Caki2 (cell line): ENCODE results near the gene TTC38. TPM values are rescaled to one million over a fixed set of nuclear protein-coding genes. Genes with fewer than 3 reads are reported as not detected.
"Not testable (repeated sequence)": the region's sequence is repeated elsewhere in the genome, so short reads cannot be mapped to it uniquely, and the experiment has no call there.

Experiments used
- DNase-seq: peaks from one replicate; pipeline ENCODE4 v3.0.0-alpha.2; 2015; ENCODE audit warnings: low read depth
- in situ Hi-C: cut with HindIII; loops from 2 replicates; pipeline ENCODE4 v1.10.0; 2016; ENCODE audit warnings: low sequenced_read_pairs, low pct_unique_long_range_greater_than_20kb, mixed read lengths
- total RNA-seq: library from RNA; depleted of rRNA; stranded (reverse); fragments of >200 nt; shearing (Covaris generic); gene quantifications from 2 replicates; pipeline ENCODE4 v1.2.3, GENCODE V29; 2014; ENCODE audit warnings: low replicate concordance

Gene TTC38
- total RNA-seq, 1 experiment from 2014 or later: 46.5 TPM

DNA sequence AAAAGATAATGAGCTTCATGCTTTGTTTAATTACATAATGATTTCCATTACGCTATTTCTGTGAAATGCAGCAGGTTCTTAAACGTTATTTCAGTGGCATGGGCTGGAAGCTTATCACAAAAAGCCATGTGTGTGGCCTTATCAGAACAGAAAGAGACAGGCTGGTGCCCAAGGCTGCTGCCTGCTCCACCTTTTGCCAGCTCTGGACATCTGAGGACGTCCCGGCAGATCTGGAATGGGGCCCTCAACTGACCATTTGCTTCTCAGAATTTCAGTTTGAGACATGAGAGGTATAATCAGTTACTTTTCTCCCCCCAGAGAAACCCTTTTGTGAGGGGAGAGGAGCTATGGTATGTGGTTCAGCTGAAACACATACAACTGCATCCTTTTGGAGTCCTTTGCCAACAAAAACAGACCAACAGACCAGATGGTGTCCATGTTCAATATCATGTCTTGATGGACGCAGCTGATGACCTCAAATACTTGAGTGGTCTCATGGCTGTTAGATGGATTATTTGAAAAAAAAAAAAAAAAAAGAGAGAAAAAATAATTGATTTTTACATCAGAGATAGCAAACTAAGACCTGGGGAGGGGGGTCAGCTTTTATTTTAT is 26.3 kb upstream of the TTC38 start:
- in situ Hi-C loops: no loop called here
- DNase-seq: no peak

DNA sequence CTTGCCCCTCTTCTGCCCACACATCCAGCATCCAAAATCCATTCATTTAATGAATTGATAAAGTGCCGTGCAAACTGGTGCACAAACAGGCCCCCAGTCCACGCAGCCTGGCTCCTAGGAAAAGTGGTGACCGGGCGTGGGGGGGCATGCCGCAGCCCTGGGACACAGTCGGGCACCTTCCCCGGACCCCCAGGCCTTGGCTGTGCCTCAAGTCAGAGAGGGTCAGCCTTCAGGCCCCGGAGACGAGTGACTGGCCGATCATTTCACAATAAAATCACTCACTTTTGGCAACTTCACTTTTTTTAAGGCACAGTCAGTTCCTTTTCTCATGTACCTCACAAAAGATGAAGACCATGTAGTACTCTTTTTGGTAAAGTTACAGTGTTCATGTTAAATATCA is 25.7 kb upstream of the TTC38 start:
- in situ Hi-C loops: no loop called here

DNA sequence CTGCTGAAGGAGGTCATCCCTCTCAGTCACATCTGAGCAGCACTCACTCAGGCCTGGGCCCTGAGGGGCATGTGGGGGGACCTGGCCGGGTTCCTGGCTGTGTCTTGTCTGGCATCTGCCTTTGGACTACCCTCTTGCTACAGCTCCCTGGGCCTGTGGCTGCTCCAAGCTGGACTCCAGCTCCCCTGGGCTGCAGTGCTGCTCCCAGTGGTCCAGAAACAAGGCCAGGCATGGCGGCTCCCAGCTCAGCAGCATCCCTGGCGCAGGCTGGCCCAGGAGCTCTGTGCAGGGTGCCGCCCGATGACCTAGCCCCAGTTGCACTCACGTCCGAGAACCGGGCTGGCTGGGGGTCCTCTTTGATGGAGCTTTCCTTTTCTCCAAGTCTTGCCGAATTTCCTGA is 23.0 kb upstream of the TTC38 start:
- DNase-seq: no peak
- in situ Hi-C loops: no loop called here

More for the DNA sequence above, 25.7 kb upstream of the TTC38 start:
- no peak for DNase-seq

DNA sequence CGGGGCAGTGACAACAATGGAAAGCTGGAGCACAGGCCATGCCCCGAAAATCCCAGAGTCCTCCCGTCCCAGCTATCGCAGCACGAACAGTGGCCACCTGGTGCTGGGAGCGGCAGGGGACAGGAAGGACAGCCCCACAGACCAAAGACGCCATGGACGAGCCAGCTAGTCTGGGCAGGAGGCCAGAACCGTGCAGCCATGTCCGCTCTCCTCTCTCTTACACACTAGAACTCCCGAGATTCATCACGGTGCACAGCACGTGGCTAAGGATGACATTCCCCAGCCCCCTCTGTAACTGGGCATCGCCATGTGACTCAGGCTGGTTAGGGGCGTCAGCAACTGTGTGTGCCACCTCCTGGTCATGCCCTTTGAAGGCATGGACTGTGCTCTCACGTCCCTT is 22.3 kb upstream of the TTC38 start:
- in situ Hi-C loops: no loop called here
- DNase-seq: no peak

DNA sequence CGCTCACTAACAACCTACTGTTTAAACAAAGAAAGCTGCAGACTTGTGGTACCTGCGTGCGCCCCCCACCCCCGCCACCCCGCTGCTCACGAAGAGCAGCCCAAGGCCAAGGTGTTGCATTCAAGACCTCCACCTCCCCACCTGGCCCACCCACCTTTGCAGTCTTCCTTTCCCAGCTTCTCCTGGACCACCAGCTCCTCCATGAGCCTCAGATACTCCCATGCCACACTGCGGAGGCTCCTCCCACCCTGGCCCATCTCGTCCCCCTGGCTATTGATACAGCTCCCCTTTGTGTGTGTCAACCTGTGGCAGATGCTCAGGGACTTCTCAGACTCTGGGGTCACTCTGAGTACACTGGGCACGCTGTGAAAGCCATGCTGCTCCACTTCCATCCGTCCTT is 21.6 kb upstream of the TTC38 start:
- in situ Hi-C loops: no loop called here
- no peak for DNase-seq

DNA sequence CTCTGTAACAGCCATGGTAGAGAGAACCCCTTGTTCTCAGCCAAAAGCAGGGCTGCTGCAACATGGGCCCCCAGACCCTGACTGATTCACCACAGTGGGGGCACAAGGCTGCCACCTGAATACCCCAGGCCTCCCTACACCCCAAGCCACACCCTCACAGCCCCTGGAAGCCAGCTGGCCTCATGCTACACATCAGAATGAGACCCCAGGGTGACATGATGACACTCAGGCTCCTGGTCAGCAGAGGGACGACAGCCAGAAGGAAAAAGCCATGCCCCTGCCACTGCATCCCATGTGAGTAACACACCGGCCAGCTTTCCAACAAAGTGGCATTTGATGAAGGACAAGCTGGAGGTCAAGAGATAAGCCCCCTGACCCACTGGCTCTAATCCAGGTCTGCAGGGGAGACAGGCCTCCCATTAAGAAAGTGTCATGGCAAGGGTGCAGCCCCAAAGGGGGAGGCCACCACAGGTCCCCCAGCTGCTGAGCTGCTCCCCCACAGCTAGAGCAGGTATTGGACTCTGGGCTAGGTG is 20.3 kb upstream of the TTC38 start:
- no peak for DNase-seq
- in situ Hi-C loops: no loop called here

DNA sequence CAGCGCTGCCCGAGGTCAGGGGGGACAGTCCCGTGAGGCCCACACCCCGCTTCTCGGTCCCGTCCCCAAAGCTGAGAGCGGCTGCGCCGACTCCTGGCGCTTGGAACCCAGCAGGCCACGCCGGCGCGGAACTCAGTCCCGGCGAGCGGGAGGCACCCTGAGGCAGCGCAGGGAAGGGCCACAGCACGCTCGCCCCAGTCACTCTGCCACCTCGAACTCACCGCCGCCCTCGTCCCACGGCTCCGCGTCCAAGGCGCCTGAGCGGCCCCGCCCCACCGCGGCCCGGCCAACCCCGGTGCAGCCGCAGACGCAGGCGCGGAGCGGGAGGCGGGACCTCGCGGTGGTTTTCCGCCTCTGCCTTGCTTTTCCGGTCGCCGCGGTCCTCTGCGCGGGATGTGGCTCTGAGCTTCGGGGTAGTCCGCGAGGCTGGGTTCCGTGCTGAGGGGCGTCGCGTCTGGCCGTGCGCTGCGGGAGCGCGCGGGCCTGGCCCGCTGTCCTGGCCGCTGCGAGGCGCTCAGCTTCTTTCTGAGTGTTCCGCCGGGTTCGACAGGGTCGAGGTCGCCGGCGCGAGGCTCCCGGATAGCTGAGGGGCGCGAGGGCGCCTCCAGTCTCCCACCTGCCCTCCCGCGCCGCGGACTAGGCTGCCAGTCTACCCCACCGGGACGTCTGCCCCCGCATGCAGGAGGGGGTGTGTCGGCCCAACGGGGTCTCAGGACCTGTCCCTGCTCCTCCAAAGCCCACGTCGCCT is 17.6 kb upstream of the TTC38 start, which contains the start of gene CDPF1:
CDPF1 (minus strand) TSS at position 259 of the 748 bp plus-strand sequence. CDS start 2,009 bp downstream, outside the sequence.
- DNase-seq: peak; percentile 88
- in situ Hi-C loops: loop anchor here (25.0 kb wide), 1 partner anchor 113 kb away; no protein-coding TSS in a partner anchor

DNA sequence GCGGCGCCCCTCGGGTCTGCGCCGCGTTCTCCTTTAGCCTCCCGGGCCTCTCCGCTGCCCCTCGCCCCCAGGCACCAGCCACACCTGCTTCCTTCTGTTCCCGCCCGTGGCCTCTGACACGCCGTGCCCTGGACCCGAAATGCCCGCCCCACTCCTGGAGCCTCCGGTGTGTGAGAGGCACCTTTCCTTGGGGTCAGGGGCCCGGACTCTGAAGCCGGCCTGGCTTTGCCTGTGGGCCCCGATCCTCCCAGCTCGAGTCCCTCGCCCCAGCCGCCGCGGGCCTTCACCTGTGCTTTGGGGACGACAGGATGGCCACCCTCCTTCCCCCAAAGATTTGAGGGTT is 17.1 kb upstream of the TTC38 start:
- in situ Hi-C loops: loop anchor here (25.0 kb wide), 1 partner anchor 113 kb away; no protein-coding TSS in a partner anchor
- no peak for DNase-seq

DNA sequence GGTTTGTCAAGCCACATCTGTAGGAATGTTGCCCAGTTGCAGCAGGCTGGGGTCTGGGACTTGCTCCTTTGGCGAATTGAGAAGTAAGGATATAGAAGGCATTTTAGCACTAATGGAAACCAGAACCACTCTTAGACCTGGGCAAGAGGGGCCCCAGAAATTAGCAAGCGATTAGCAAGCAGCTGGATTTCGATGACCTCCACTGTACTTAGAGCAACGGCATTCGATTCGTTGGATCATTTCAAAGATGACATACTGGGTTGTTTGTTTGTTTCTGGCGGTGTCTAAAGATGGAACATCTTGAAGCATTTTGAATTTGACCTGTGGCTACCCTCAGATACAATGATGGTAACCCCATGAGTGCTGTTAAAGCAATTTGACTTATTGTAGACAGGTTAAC is 16.5 kb upstream of the TTC38 start:
- in situ Hi-C loops: loop anchor here (25.0 kb wide), 1 partner anchor 114 kb away; no protein-coding TSS in a partner anchor
- no peak for DNase-seq

DNA sequence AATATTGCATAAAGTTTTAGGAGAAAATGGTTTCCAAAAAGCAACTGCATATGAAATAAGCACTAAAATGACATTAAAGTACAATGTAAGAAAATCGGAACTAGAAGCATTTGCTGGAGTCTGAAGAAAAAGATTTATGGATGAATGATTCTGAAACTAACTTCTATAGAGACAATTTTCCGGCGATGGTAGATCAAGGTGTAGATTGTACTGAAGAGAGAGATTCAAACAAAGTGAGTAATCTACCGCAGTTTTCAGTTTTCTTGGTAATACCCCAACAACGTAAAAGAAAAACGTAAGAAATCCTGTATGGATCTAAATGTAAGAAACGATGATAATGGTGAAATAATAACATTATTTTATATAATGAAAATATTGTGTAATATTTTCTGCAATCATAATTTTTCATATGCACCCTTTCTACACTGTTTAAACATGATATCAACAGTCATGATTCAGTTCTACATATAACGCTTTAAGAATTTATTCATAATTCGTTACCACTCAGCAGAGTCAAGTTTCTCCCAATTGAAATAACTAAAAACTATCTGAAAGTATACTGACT is 15.9 kb upstream of the TTC38 start:
- no peak for DNase-seq
- in situ Hi-C loops: loop anchor here (25.0 kb wide), 1 partner anchor 115 kb away; no protein-coding TSS in a partner anchor

DNA sequence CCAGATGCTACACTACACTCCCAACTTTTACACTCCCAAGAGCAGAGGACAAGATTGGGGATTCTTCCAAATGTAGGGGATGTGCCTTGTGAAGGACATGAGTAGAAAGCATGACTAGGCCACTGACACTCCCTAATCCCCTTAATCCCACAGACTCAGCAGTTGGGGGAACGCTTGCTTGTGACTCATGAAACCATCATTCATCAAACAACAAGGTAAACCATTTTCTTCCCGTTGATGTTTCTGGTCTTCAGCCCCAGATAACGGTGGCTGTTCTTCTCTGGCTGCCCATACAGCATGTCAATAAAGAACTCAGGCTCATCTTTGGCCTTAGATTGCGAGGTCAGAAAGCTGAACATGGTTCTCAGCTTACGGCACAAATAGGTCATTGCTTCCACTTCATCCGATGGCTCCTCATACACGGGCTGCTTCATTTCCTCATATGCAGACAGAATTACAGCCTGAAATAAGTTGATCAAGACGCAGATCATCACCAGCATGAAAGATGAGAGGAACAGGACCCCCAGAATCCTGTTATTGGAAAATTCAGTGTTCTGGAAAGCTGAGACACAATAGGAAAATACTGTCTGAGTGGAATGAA is 11.3 kb upstream of the TTC38 start:
- in situ Hi-C loops: loop anchor here (25.0 kb wide), 1 partner anchor 119 kb away; no protein-coding TSS in a partner anchor
- no peak for DNase-seq

DNA sequence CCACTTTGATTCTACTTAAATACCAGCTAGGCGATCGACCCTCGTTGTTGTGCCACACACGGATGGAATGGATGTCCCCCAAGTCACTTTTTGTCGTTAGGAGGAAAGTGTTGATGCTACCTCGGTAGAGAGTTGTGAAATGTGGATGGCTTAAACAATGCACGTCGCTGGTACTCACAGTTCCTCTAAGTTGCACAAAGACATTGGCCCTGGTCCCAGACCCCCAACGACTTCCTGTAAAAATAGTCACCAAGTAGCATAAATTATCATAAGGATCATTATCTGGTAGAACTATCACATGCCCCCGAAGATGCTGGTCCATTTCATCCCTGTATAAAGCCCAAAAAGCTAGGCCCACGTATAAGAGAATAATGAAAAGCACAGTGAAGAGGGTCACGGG is 8.4 kb upstream of the TTC38 start:
- no peak for DNase-seq
- in situ Hi-C loops: loop anchor here (25.0 kb wide), 1 partner anchor 122 kb away; no protein-coding TSS in a partner anchor

DNA sequence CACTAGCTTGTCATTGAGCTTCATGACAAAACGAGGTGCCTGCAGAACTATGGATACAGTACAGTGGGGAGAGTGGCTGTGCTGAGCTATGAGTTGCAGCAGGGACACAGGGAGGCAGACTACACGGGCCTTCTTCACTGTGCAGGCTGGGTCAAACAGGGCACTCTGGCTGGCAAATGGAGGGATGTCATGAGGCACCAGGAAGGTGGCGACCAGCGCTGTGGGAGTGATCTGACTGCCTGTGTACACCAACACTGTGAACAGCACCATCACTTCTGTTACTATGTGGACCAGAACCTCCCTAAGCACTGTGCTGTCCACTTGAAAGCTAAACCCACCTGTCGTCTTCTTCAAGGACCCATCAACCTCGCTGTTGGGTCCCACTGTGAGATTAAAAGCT is 7.8 kb upstream of the TTC38 start:
- no peak for DNase-seq
- in situ Hi-C loops: loop anchor here (25.0 kb wide), 1 partner anchor 123 kb away; no protein-coding TSS in a partner anchor

DNA sequence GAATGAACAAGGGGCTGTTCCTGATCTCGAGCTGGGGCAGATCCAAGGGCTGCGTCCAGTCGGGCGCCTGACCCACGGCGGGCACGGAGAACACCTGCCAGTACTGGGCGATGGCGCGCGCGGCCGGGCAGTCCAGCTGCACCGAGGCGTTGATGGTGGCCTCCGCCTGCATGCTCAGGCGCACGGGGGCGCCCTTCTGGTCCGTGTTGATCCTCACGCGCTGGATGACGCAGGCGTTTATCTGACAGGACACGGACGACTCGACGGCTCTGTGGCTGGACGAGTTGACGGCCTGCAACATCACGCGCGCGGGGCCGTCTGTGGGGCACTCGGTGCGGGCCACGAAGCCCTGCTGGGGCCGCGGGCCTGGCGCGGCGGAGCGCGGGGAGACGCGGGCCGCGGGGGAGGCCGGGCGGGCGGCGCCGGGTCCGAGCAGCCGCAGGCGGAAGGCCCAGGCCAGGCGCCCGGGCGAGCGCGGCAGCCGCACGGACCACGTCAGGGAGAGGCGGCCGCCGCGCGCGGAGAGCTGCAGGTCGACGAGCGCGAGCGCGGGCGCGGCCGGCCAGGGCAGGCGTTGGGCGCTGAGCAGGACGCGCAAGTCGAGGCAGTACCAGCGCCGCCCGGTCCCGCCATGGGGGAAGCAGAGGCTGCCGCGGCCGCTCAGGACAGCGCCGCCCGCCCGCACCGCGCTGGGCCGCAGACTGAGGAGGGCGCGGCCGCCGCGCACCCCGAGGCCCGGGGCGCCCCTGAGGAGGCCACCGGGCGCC is 5.2 kb upstream of the TTC38 start:
- DNase-seq: no peak
- in situ Hi-C loops: loop anchor here (25.0 kb wide), 1 partner anchor 125 kb away; no protein-coding TSS in a partner anchor

DNA sequence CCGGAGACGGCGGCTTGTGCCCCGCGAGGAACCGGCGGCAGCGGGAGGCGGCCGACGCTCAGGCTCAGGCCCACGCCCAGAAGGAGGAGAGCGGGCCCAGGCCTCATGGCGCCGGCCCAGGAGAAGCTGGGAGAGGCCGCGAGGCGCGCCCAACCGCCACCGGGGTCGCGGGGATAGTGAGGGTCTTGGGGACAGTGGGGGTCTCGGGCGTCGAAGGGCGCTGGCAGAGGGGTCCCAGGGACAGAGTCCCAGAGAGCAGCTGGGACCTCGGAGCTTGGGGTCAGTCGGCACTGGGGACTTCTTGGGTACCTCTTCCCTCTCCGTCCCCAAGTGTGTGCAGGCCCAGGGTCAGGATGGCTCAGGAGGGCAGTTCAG is 4.6 kb upstream of the TTC38 start, which contains the start of gene PKDREJ:
PKDREJ (minus strand) TSS at position 128 of the 375 bp plus-strand sequence; CDS start at position 107, 21 bp downstream.
- in situ Hi-C loops: loop anchor here (25.0 kb wide), 1 partner anchor 126 kb away; no protein-coding TSS in a partner anchor
- no peak for DNase-seq

DNA sequence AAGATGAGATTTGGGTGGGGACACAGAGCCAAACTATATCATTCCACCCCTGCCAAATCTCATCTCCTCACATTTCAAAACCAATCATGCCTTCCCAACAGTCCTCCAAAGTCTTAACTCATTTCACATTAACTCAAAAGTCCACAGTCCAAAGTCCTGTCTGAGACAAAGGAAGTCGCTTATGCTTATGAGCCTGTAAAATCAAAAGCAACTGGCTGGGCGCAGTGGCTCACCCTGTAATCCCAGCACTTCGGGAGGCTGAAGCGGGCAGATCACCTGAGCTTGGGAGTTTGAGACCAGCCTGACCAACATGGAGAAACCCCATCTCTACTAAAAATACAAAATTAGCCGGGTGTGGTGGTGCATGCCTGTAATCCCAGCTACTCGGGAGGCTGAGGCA is 3.3 kb upstream of the TTC38 start:
- in situ Hi-C loops: loop anchor here (25.0 kb wide), 1 partner anchor 127 kb away; no protein-coding TSS in a partner anchor
- DNase-seq: not testable (repeated sequence)

DNA sequence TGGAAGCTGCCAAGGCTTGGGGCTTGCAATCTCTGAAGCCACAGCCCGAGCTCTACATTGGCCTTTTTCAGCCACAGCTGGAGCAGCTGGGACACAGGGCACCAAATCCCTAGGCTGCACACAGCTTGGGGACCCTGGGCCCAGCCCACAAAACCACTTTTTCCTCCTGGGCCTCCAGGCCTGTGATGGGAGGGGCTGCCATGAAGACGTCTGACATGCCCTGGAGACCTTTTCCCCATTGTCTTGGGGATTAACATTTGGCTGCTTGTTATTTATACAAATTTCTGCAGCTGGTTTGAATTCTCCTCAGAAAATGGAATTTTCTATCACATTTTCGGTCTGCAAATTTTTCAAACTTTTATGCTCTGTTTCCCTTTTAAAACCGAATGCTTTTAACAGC is 2.2 kb upstream of the TTC38 start:
- DNase-seq: not testable (repeated sequence)
- in situ Hi-C loops: loop anchor here (25.0 kb wide), 1 partner anchor 128 kb away; no protein-coding TSS in a partner anchor
